ENCODE data around the gene TNC. TPM values are rescaled to one million over a fixed set of nuclear protein-coding genes. Genes with fewer than 3 reads are reported as not detected.

TNC gene
- total RNA-seq, 1 donor from 2014 or later = 18.7 TPM

- H3K36me3 ChIP-seq = no peaks in the 10 kb centered on the region
- intact Hi-C loops (cut with DNase I) = no loop called here
Observed at GRCh38 chr9:114989600-114990410, 128.2 kb downstream of the TNC start.

GRCh38 chr9:114988962-114989599, 128.9 kb downstream of the TNC start:
- H3K4me3 ChIP-seq = no peak overlapping the region
- no peaks in the 10 kb centered on the region for H3K27me3 ChIP-seq
- no peaks in the 10 kb centered on the region for H3K4me1 ChIP-seq
- intact Hi-C loops (cut with DNase I) = no loop called here
- DNase-seq (ENCODE audit: extremely low spot score in 2 of 2) = no peak
- no peaks in the 10 kb centered on the region for H3K36me3 ChIP-seq
- no peak overlapping the region for H3K27ac ChIP-seq
- H3K9me3 ChIP-seq = no peaks in the 10 kb centered on the region
- TF ChIP-seq POLR2AphosphoS5 (IDR thresholded peaks at IDR 0.05; ENCODE audit: insufficient read depth in 1 of 2, low read depth in 1 of 2) (no peak), POLR2A (IDR thresholded peaks at IDR 0.05) (no peak)
- TF ChIP-seq, protein P1, sequence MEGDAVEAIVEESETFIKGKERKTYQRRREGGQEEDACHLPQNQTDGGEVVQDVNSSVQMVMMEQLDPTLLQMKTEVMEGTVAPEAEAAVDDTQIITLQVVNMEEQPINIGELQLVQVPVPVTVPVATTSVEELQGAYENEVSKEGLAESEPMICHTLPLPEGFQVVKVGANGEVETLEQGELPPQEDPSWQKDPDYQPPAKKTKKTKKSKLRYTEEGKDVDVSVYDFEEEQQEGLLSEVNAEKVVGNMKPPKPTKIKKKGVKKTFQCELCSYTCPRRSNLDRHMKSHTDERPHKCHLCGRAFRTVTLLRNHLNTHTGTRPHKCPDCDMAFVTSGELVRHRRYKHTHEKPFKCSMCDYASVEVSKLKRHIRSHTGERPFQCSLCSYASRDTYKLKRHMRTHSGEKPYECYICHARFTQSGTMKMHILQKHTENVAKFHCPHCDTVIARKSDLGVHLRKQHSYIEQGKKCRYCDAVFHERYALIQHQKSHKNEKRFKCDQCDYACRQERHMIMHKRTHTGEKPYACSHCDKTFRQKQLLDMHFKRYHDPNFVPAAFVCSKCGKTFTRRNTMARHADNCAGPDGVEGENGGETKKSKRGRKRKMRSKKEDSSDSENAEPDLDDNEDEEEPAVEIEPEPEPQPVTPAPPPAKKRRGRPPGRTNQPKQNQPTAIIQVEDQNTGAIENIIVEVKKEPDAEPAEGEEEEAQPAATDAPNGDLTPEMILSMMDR (IDR thresholded peaks at IDR 0.05) = no peak

More at GRCh38 chr9:114989600-114990410, 128.2 kb downstream of the TNC start:
- H3K27ac ChIP-seq = no peak overlapping the region
- H3K4me3 ChIP-seq = no peak overlapping the region
- no peaks in the 10 kb centered on the region for H3K4me1 ChIP-seq
- H3K27me3 ChIP-seq = no peaks in the 10 kb centered on the region
- TF ChIP-seq POLR2AphosphoS5 (IDR thresholded peaks at IDR 0.05; ENCODE audit: insufficient read depth in 1 of 2, low read depth in 1 of 2) = no peak
- no peak for TF ChIP-seq POLR2A (IDR thresholded peaks at IDR 0.05)
- TF ChIP-seq, protein P1 (IDR thresholded peaks at IDR 0.05) = no peak
- H3K9me3 ChIP-seq = no peaks in the 10 kb centered on the region
- no peak for DNase-seq (ENCODE audit: extremely low spot score in 2 of 2)

DNA sequence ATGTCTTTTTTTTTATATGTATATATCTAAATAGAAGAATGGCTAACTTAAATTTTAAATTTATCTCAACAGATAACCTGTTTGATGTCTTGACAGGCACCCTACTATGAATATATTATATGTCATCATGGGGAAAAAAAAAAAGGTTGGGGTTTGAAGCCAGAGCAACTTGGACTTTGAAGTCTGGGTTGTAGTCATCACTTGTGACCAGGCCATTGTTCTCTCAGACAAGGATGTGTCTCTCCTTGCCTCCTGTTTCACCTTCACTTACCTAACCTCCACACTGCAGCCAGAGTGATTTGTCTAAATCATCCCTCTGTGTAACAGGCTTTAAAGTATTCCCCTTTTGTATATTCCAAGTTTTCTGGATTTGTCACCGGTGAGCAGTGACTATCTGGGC, 130.8 kb downstream of the TNC start:
- DNase-seq (ENCODE audit: extremely low spot score in 2 of 2) = no peak
- Histone ChIP-seq H3K4me3 (no peak overlapping the region), H3K4me1 (no peaks in the 10 kb centered on the region), H3K36me3 (no peaks in the 10 kb centered on the region), H3K27ac (no peak overlapping the region), H3K9me3 (no peaks in the 10 kb centered on the region), H3K27me3 (no peaks in the 10 kb centered on the region)
- TF ChIP-seq, protein P1 (IDR thresholded peaks at IDR 0.05) = no peak
- no peak for TF ChIP-seq POLR2A (IDR thresholded peaks at IDR 0.05)
- TF ChIP-seq POLR2AphosphoS5 (IDR thresholded peaks at IDR 0.05; ENCODE audit: insufficient read depth in 1 of 2, low read depth in 1 of 2) = no peak
- intact Hi-C loops (cut with DNase I) = no loop called here

GRCh38 chr9:114985959-114986501, 131.9 kb downstream of the TNC start:
- no peak for DNase-seq (ENCODE audit: extremely low spot score in 2 of 2)
- no peaks in the 10 kb centered on the region for H3K9me3 ChIP-seq
- H3K4me1 ChIP-seq = peaks cover 5% of the 10 kb centered on the region

More at GRCh38 chr9:114985959-114986501, 131.9 kb downstream of the TNC start:
- intact Hi-C loops (cut with DNase I) = no loop called here
- TF ChIP-seq, protein P1 (IDR thresholded peaks at IDR 0.05) = no peak
- no peaks in the 10 kb centered on the region for H3K36me3 ChIP-seq
- no peaks in the 10 kb centered on the region for H3K27me3 ChIP-seq
- H3K4me3 ChIP-seq = no peak overlapping the region
- H3K27ac ChIP-seq = no peak overlapping the region

Measured in vagina (tissue), 2 donors.